Measurements from ENCODE around the gene HHIP. TPM values are rescaled to one million over a fixed set of nuclear protein-coding genes. Genes with fewer than 3 reads are reported as not detected.

Gene HHIP
- polyA plus RNA-seq, 4 donors = 2.1 to 4.8 (median 2.9) TPM

DNA sequence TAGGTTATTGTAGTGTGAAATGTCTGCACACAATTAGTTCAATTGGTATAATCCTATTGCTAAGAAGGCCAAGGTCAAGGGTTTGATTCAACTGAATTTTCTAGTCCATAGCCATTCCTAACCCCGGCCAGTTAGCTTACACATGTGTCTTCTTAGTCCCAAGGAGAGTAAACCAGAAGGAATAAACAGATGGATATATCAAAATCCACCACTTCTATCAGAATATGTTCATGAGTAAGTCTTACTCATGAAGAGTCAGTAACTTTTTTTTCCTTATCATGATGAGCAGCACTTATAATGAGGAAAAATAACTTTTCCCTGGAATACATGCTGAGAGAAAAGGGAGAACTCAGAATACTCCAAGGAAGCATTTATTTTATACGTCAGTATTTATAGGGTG lies 9.5 kb downstream of the HHIP start:
- DNase-seq (ENCODE audit: low read depth in 4 of 4, low spot score in 3 of 4) = no peak

DNA sequence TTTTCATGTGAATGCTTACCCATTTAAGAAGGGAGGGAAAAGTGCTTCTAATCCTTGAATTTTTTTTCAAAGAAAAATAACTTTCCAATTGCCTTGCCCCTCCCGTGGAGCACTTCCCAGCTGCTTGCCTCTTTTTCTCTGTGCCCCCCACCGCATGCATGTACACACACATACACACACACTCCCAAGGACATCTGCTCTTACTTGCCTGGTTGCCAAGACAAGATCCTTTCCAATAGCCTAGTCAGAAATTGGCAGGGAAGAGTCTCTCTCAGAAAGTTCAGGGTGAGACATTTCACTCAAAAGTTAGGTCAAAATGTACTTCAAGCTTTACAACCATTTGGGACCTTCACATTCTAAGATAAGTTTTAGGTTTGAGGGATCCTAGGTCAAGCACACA lies 10.9 kb downstream of the HHIP start:
- DNase-seq (ENCODE audit: low read depth in 4 of 4, low spot score in 3 of 4) = no peak

DNA sequence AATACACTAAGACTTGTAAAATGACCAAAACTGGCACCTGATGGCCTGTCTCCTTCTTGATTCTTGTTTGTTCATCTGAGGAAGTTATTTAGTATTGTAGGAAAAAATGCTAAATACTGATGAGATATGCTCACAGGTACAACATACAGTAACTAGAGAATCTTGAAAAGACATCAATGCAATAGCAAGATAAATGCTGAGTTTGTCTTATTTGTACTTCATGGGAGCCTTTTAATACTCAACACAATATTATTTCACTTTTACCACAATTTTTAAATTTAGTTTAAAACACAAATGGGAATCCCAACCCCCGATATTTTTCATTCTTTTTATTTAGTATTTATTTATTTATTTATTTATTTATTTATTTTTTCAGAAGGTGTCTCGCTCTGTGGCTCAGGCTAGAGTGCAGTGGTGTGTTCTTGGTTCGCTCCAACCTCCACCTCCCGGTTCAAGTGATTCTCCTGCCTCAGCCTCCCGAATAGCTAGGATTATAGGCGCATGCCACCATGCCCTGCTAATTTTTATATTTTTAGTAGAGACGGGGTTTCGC lies 12.1 kb downstream of the HHIP start:
- no peak for DNase-seq (ENCODE audit: low read depth in 4 of 4, low spot score in 3 of 4)

DNA sequence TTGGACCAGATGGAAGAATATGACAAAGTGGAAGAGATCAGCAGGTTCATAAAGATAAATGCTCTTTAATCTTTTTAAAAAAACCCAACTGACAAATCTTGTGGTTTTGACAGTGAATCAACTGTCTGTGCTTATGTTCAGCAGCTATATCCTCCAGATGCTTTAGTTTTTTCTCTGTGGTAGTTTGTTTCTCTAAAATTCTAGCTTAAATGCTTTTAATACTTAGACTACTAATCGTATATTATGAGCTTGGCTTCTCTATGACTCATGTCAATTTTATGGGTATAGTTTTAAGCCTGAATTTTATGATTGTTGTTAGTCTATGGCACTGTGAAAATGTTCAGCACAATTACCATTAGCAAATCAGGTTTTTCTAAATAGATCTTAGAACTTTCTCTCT lies 12.9 kb downstream of the HHIP start:
- DNase-seq (ENCODE audit: low read depth in 4 of 4, low spot score in 3 of 4) = no peak

DNA sequence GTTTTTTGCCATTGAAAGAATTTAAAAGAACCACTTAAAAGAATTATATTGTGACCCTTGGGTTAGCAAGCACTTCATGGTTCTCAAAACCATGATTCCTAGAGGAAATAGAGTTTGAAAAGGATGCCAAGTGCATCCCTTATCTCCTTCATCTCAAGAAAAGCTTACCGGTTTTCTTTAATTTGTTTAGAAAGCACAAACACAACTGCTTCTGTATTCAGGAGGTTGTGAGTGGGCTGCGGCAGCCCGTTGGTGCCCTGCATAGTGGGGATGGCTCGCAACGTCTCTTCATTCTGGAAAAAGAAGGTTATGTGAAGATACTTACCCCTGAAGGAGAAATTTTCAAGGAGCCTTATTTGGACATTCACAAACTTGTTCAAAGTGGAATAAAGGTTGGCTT lies 13.5 kb downstream of the HHIP start:
- no peak for DNase-seq (ENCODE audit: low read depth in 4 of 4, low spot score in 3 of 4)

DNA sequence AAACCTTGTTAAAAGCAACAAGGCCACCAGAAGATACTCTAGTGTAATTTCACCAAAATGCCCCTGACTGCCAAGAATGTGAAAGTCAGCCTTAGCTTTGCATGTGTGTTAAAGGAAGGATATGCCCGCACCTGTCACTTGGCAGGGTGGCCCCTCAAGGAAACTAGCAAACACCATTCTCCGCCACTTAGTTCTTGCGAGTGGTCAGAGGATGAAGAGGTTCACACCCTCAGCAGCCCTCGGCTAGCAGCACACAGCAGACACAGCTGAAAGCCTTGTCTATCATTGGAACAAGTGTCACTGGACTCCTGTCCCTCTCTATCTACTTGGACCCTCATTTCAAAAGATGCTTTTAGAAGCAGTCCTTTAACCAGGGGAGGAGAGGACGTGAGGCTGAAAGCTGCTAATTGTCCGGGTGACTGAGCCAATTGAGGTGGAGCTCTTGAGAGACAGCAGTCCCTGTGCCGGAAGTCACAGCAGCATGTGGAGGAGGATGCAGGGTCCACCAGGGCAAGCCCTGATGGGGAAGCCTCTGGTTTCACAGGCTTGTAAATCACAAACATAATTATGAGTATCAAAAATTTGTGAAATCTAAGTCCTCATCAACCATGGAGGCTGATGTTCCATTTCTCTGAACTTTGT lies 18.0 kb downstream of the HHIP start:
- DNase-seq (ENCODE audit: low read depth in 4 of 4, low spot score in 3 of 4) = no peak

DNA sequence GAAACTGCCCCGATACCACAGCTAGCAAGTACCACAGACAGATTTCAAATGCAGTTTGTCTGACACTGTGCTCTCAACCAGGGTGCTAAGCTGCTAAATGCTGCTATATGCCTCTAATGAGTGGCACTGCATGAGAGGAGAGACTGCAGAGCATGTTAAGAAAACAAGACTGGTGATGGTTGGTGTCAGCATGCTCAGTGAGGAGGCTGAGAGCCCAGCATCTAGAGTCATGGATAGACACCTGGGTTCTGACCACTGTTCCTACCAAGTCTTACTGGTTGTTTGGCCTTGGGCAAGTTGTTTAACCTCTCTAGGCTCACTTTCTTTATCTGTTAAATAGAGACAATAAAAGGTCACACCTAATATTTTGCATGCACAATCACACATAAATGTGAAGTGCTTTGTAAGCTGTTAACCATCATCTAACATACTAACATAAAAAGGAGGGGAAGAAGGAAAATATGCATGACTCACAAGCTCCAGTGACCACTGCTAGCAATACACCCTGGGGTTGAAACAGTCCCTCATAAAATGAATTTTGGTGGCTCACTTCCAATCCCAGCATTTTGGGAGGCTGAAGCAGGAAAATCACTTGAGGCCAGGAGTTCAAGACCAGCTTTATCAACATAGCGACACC lies 20.7 kb downstream of the HHIP start:
- DNase-seq (ENCODE audit: low read depth in 4 of 4, low spot score in 3 of 4) = no peak

DNA sequence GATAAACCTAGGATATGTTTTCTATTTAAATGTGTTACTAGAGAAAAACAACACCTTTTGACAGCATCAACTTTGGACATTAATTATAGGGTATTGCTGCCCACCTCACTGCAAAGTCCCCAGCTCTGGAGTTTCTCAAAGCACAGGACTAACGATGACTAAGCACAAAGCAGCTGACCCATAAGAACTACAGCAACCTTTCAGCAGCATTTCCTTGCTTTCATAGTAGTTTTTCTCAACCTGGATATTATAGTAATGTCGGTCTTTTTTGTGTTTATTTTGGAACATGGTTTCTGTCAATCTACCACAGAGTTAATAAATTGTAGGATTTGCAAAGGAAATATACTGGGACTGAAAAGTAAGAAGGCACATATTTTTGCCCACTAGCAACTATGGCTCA lies 21.5 kb downstream of the HHIP start:
- no peak for DNase-seq (ENCODE audit: low read depth in 4 of 4, low spot score in 3 of 4)

DNA sequence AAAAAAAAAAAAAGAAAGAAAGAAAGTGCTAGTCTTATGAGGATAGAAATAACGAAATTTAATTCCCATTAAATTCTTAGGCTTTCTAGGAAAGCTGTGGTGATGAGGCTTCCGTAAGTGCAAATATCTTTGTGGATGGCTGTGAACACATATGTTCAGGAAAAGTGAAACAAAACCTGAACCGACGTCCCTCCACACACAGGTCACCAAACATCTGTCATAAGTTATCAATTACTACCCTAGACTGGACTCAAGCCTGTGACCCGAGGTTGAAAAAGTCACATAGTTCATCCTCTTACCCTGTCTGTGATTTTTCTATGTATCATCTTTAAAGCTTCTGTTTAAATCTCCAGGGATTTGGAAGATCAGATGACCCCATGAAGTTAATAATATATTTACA lies 24.8 kb downstream of the HHIP start:
- no peak for DNase-seq (ENCODE audit: low read depth in 4 of 4, low spot score in 3 of 4)

DNA sequence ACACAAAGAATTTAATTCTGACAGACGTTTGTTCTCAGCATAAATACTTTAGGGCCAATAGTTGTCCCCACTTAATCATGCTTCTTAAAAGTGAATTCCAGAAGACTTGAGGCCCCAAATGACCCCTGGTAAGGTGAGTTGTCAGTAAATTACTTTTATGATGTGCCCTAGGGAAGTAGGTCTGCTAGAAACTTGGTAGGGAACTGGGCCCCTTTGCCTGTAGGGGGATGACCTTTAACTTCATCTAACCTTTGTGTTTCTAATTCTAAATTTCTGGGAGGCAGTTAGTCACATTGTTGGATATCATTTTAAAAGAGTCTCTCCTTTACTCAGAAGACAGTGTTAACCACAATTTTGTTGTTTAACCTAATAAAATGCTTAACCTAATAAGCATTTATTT lies 28.8 kb downstream of the HHIP start:
- no peak for DNase-seq (ENCODE audit: low read depth in 4 of 4, low spot score in 3 of 4)

DNA sequence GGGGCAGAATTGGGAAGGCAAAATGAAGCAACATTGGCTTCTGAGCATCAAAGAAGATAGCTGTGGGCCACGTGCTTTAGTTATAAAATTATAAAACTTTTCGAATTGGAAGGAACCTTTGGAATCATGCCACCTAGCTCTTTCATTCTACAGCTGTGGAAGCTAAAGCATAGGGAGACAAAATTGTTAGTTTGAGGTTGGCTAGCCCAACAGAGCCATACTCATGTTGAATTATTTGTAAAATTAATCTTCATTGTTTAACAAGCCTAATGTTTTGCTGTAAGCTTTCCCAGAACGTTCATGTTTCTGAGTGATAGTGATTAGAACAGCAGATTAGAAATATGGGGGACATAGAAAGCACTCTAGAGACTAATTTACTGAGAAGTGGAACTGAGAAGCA lies 35.9 kb downstream of the HHIP start:
- DNase-seq (ENCODE audit: low read depth in 4 of 4, low spot score in 3 of 4) = no peak

DNA sequence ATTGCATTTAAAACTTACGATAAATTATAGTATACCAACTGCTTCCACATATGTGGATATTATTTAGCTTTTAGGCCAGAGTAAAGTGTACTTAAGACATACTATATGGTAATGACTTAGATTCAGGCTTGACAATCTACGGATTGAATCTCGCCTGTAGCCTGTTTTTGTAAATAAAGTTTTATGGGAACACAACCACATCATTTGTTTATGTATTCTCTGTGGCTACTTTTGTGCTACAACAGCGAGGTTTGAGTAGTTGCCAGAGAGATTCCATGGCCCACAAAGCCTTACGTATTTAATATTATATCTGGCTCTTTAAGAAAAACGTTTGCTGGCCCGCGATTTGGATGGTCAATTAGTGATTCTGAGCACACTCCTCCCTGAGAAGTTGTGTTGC lies 37.6 kb downstream of the HHIP start:
- no peak for DNase-seq (ENCODE audit: low read depth in 4 of 4, low spot score in 3 of 4)

DNA sequence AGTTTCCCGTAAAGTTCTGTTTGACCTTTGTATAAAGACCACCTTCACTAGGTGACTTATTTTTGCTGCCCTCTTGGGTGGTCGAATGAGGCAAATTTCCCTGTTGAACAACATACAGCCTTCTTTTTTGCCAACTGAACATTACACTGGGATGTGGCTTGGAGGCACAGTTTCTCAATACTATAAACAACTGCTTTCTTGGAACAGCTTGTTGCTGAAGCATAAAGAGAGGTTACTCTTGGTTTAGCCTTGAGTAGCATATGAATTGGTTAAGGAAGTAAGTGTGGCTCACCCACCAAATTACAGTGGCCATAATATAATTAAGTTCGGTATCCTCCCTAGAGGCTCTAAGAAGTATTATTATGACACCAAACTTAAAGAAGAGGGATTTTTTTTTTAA lies 40.0 kb downstream of the HHIP start:
- no peak for DNase-seq (ENCODE audit: low read depth in 4 of 4, low spot score in 3 of 4)

DNA sequence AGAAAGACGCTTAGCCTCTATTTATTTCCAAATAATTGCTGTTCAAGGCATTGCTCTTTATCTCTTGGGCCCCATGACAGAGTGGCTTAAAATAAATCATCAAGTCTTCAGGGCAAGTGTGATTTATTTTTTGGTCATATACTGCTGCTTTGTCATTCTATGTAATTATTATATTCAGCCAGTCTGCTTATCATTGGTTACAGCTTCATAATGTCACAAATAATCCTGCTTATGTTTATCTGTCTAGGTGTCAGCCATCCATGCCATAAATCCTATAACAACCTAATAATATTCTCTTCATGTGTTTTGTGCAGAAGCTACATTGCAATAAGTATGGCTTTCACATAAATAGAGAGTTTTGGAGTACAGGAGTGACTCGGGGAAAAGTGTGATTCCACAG lies 41.0 kb downstream of the HHIP start:
- DNase-seq (ENCODE audit: low read depth in 4 of 4, low spot score in 3 of 4) = no peak

DNA sequence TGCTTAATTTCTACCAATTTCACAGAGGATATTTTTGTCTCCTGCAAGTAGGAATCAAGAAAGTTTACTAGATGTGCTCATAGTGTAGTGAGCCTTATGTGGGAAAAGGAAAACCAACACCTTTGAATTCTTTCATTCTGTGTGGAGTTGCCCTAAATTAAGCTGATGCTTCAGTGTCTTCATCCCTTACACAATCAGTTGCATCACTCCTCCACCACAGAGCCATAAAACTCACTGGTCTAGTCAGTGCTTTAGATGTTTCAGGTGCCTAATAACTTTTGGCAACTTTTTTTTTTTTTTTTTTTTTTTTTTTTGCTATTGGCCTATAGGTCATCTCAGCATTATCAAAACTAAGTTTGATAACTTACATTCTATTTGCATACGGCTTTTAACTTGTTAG lies 41.5 kb downstream of the HHIP start:
- DNase-seq (ENCODE audit: low read depth in 4 of 4, low spot score in 3 of 4) = no peak

DNA sequence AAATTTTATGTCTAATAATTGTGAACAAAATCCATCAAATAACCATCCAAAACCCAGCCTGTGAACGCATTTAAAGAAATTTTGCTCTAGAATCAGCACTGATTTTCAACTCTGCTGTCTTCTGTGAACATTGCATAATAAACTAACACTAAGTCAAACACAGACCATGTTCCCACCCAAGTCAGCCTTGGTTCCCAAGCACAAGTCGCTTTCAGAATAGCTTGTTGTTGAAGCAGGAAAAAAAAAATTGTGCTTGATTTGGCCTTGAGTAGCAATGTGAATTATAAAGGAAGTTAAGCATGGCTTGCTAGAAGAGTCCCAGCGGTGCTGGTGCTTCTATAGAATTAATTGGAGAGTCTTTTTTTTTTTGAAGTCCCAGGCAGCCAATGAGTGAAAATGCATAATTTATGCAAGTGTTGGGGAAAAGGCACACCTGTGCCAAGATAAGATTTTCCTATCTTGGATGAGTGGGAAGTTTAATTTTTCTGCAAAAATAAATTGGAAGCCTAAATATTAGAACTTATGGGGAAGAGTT lies 42.1 kb downstream of the HHIP start:
- DNase-seq (ENCODE audit: low read depth in 4 of 4, low spot score in 3 of 4) = no peak

DNA sequence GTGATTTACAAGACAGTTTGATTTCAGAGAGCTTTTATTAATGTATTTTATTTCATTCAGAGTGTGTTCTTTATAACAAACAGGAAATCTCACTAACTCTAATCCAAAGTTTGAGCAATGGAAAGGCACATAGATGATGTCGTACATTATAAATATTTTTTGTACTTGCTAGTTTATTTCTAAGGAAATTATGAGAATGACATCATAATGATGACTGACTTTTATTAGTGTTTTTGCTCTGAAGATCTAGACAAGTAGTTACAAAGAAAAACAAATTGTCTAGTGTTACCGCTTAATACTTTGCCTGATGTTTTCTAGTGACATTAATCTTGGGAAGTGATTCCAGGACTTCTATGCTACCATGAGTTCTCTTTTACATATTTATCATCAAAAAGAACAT lies 43.2 kb downstream of the HHIP start:
- no peak for DNase-seq (ENCODE audit: low read depth in 4 of 4, low spot score in 3 of 4)

DNA sequence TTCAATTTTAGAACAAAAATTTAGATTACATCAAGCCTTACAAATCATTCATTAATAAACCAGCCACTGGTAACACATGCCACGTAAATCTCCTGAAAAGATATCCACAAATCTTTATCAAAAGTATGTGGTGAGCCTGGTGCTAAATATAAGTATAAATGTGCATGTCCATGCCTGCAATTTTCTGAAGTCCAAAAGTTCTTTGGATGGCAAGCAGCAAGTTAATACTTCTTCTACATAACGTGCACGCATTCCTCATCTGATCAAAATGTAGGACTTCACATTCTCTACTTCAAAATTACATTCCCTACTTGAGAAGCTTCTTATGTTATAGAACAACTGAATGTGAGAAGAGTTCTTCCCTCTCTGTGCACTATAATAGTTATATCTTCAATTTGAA lies 49.8 kb downstream of the HHIP start:
- no peak for DNase-seq (ENCODE audit: low read depth in 4 of 4, low spot score in 3 of 4)

DNA sequence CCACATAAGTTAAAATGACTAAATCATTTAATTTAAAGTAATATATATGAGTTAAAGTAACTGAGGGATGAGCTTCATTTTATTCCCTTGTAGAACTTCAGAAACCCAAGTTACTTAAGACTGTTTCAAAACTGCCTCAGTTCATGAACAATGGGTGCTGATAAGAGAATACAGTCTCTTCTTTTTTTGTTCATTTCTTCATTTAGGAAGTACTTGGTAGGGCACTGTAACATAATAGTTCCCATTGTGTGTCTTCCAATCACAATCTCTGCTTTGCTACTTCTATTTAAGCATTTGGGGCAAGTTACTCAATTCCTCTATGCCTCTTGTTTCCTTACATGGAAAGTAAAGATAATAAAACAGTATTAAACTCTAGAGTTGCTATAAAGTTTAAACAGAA lies 50.4 kb downstream of the HHIP start:
- DNase-seq (ENCODE audit: low read depth in 4 of 4, low spot score in 3 of 4) = no peak

DNA sequence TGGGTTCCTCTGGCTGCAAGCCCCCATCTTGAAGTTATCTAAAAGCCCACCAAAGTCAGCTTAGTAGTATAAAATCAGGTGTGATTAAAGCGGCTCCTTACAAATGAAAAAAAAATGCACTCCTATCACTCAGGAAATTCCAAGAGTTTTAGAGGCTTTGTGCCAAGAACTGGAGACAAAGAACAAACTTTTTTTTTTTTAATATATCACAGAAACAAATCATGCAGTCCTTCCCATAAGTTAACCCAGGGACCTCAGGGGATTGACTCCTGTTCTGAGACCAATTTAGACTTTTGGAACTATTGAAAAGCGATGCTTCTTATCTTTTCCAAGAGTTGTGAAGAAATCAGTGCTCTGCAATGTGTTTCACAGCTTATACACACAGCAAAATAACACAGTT lies 53.6 kb downstream of the HHIP start:
- DNase-seq (ENCODE audit: low read depth in 4 of 4, low spot score in 3 of 4) = no peak

DNA sequence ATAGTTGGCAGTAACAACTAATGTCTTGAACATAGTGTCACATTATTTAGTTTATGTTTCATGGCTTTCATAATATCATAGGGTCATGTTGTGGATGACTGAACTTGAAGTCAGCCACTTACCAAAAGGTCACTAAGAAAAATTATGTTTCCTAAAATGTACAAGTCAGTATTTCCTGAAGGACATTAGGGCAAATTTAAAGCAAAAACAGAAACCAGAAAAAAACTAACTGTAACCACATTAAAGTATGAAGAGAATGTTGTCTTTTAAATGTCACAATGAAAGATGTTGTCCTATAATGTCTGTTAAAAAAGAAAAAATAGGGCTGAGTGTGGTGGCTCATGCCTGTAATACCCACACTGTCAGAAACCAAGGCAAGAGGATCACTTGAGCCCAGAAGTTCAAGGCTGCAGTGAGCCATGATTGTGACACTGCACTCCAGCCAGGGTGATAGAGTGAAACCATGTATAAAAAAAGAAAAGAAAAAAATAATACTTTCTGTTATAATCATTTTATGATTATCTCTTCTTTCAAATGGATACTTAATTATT lies 55.8 kb downstream of the HHIP start:
- DNase-seq (ENCODE audit: low read depth in 4 of 4, low spot score in 3 of 4) = no peak

DNA sequence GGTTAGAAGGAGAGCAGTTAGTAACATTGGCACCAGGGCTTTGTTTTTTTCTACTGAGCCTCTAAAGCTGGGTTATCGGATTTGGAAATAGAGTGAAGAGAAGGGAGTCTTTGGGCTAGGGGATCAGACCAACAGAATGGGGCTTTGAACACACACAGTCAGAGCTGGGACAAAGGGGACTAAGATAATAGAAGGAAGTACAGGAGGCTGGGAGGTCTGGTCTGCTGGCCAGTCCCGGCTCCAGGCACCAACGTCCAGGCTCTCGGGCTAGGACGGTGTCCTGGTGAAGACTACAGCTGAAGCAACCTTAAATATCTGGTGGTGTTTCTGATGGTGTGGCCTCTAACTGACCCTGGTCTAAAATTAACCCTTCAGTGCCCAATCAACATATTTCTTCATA lies 57.5 kb downstream of the HHIP start:
- no peak for DNase-seq (ENCODE audit: low read depth in 4 of 4, low spot score in 3 of 4)

Data from left renal pelvis (tissue), 4 donors.